Activated CD8-positive, alpha-beta memory T cell treated with anti-CD3 and anti-CD28 coated beads, Interleukin-2, amount 50 U/mL, for 1 hour (primary cell): Measurements from ENCODE around the gene WDFY1.

ENCODE experiments used
- DNase-seq: peaks from one replicate; pipeline ENCODE4 v3.0.0-alpha.2; 2020; ENCODE audit errors: extremely low read depth

WDFY1 gene

DNA sequence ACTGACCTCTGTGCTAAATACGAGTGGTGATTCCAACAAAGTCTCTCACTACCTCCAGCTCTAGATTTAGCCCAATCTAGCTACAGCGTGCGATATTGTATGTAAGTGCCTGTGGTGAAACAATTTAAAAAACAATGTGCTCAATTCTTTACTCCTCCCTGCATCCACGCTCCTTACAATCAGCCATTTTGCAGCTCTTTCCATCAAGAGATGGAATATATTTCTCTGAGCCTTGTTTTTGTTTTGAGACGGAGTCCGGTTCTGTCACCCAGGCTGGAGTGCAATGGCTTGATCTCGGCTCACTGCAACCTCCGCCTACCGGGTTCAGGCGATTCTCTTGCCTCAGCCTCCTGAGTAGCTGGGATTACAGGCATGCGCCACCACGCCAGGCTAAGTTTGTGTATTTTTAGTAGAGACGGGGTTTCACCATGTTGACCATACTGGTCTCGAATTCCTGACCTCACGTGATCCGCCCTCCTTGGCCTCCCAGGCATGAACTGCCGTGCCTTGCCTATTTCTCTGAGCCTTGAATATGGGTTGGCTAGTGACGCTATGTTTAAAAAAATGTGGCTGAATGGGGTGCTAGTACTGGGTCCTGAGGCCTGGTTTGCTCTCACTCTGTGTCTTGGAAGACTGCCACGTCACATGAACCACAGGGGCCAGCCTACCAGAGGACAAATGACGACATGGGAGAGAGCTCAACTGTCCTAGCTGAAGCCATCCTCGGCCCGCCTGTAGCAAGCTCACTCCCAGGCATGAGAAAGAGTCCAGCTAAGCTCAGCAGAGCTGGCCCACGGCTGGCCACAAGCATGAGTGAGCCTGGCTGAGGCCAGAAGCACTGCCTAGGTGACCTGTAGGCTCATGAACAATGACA lies 14.8 kb downstream of the WDFY1 start:
- DNase-seq: no peak

GRCh38 chr2:223929571-223930102 lies 15.5 kb downstream of the WDFY1 start:
- DNase-seq: no peak

GRCh38 chr2:223928113-223929006 lies 16.8 kb downstream of the WDFY1 start:
- DNase-seq: no peak

DNA sequence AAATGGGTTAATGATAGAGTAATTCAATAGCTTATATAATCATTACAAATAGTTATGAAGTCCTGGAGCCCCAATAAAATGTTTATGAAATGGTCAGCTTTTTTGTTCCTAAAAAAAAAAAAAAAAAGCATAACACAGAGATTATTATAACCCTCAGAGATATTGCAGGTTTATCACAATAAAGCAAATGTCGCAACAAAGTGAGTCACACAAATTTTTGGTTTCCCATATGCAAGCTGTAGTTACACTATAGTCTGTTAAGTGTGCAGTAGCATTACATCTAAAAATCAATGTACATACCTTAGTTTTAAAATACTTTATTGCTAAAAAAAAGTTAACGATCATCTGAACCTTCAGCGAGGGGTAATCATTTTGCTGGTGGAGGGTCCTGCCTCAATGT lies 20.0 kb downstream of the WDFY1 start:
- no peak for DNase-seq

DNA sequence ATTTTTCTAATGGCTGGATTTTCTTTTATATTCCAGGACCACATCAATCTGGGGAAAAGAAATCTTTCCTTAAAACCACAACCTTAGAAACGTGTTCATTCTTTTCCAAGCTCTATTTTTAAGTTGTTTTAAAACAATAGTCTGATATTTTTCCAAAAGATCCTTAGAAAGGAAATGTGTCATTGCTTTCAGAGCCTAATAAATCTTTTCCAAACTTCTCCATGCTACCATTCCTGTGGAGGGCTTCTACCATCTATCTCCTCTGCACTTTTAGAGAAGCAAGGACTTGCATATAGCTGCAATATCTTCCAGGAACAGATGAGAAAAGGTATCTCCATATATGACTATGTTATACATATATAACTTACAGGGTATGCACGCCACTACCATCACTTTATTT lies 21.2 kb downstream of the WDFY1 start:
- no peak for DNase-seq

DNA sequence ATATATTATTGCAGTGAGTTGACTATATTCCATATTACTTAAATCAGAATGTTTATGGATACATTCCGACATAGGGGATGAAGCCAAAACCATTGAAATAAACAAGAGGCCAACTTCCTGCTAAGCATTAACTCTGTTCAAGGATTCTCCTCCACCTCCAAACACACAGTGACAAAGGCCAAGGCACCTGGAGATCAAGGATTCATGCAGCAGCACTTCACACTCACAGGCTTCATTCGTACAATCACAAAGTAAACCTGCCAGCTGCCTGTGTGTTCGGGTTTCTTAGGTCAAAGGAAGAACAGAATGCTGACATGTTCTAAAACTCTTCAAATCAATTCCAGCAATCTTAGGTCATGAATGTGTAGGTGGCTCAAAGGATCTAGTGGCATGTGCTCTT lies 22.8 kb downstream of the WDFY1 start:
- DNase-seq: no peak

- no peak for DNase-seq
These were observed 23.9 kb downstream of the WDFY1 start for GRCh38 chr2:223921204-223921603.

DNA sequence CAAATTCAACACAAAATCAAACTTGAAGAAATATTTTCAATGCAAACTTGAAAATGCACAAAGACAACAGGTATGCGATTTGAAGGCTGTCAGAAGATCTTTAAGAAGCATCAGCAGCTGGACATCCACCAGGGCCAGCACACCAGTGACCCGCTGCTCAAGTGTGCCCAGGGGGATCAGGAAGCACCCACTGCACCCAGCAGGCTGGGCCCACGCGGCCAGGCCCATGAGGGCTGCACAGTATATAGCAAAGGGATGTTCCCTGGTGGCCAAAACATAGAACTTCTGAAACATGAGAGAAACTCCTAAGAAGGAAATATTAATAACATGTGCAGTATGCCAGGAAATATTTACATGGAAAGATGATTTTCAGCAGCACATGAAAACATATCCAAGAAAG lies 25.0 kb downstream of the WDFY1 start:
- DNase-seq: no peak

GRCh38 chr2:223918671-223919134 lies 26.4 kb downstream of the WDFY1 start:
- no peak for DNase-seq

DNA sequence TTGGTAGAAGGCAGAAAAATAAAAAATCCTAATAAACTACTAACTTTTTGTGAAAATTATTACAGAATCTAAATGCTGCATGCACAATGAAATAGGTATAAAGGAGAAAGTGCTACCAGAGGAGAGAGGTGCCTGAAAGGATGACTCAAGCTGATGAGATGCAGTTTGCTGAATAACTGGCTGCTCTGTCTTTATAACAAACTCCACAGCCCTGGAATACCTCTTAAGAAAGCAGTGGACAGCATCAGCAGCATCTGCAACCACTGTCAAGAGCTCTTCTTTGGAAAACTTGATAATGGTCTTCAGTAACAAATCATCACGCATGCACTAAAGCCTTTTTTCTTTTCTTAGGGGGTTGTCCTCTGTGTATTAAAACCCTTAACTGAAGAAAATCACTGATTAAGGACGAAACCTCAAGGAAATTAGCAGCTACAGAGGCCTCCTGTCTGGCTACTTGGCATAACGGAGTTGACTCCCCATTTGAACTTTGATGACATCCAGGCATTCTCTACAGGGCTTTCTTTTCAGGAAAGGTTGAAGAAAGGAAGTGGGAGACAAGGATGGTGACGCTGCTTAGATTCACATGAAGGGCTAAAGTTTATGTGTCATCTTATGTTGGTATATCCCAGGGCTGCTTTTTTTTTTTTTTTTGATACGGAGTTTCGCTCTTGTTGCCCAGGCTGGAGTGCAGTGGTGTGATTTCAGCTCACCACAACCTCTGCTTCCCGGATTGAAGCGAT lies 28.8 kb downstream of the WDFY1 start:
- DNase-seq: no peak

DNA sequence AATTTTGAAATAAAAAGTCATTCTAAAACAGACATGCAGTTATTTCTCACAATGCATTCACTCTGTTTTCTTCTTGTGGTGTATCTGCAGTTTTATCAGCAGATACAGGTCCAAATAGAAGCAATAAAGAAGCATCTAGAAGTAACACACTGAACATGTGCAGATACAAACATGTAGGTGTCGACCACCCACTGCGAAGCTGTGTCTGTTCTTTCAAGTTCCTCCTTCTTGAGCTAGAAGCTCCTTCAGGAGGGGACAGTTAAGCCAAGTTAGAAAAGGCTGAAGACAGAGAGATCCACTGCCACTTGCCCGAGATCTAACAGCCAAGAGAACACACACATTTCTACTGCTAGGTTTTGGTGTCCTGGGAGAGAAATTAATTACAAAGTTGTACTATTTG lies 30.1 kb downstream of the WDFY1 start:
- no peak for DNase-seq

DNA sequence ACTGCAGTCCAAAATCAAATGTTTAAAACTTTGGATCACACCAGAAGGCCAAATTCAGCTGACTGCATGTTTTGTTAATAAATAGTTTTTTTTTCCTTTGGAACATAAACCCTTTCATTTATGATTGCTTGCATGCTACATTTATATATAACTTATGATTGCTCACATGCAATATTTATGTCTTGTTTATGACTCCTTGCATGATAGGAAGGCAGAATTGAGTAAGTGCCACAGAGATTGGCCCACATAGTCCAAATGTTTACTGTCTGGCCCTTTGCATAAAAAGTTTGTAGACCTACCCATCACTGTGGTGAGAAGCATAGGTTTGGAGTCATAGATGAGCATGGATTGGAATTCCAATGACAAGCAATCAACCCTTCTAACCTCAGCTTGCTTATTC lies 30.8 kb downstream of the WDFY1 start:
- no peak for DNase-seq

GRCh38 chr2:223909001-223909741 lies 36.0 kb downstream of the WDFY1 start:
- no peak for DNase-seq

DNA sequence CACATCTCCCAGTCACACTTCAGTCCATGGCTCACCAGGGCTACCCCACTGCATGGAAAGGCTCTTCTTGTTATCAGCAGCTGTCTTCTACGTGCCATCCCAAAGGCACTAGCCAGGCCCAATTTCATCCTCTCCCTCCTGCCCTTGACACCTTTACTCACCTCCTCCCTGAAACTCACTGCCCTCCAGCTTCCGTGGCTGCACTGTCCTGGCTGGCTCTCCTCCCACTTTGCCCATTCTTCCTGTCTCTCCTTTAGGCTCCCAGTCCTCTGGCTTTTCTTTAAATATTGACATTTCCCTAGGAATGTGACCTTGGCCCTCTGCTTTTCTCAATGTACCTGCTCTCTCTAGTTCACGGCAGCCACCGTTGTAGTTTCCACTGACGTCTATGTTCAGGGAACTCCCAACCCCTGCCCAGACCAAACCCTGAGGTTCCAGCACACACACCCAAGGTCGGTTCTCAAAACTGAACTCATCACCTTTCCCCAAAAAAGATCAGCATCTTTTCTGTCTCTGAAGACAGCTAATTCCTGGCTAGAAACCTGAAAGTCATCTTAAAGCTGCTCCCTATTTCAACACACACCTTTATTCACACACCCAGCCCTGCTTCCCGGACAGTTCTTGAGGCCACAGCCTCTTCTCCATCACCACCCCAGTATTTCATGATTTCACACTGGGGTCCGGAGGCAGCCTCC lies 36.7 kb downstream of the WDFY1 start:
- DNase-seq: no peak

DNA sequence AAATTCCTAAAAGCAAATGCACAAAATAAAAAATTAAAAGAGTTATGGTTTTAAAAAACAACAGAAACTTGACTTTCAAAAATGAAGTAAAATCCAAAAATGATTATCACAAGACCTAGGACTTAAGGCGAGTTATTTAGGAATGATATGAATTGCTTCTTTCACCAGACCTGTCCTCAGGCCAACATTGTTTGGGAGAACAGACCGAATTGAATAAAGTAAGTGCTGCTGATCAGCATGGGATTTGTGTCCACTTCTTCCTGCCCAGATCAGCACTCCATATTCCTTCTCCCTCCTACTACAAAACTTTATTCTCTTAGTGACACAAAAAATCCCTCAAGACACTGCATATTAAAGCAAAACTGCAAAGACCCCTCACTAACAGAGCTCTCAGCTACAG lies 39.1 kb downstream of the WDFY1 start:
- no peak for DNase-seq

- DNase-seq: no peak
These were observed 43.3 kb downstream of the WDFY1 start for GRCh38 chr2:223901854-223902253.

- no peak for DNase-seq
These were observed 43.8 kb downstream of the WDFY1 start for GRCh38 chr2:223901311-223901710.

- no peak for DNase-seq
These were observed 44.6 kb downstream of the WDFY1 start for GRCh38 chr2:223900531-223900930.

DNA sequence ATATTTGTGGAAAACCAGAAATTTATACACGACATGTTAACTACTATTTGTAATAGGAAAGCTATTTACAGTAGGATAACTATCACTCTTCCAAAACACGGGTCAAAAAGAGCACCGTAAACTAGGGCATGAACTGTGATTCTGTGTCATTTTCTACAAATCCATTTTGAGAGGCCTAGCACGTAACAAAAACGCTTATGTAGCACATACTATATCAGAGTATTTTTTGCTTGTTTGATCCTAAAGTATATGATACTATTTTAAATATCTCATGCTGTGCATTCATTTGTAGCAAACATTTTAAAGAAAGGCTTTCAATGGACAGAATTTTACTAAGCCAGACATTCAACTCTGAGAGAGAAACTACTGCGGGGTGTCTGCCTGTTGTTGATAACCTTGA lies 45.1 kb downstream of the WDFY1 start:
- no peak for DNase-seq

GRCh38 chr2:223897669-223898330 lies 47.3 kb downstream of the WDFY1 start:
- DNase-seq: no peak
